K562 (cell line): ENCODE results near the gene CYP17A1. TPM values are rescaled to one million over a fixed set of nuclear protein-coding genes. Genes with fewer than 3 reads are reported as not detected.

ENCODE experiments used
- ATAC-seq: fragments of 200-7000 bp; cut with Tn5 transposase; 3 replicates; pipeline ENCODE4 v1.9.1; 2020; ENCODE audit warnings: moderate library complexity
- BruUV-seq: library from RNA; stranded (reverse); fragments of 400-500 nt; replicated peaks from 2 replicates; lab custom pipeline; 2021; lab: Mats Ljungman, UMichigan
- CTCF ChIA-PET: fragments of 300-600 bp; formaldehyde crosslinking; extraction: SDS; loops from one replicate; lab custom pipeline; 2021; ENCODE audit warnings: low intra/inter-chr PET ratio; lab: Yijun Ruan, JAX
- POLR2A ChIA-PET: fragments of 300-600, 350-650 bp; sonication (Branson Sonifier 250); formaldehyde crosslinking; extraction: SDS; loops from one replicate; lab custom pipeline; 2021; ENCODE audit warnings: antibody characterized with exemption, inconsistent platforms; lab: Yijun Ruan, JAX
- DNase-seq, 4 experiments: peaks; one replicate each; pipeline versions ENCODE4 v3.0.0 to v3.0.0-alpha.2; 2011 to 2018; ENCODE audit warnings: low spot score in 3 of 4, mixed read lengths in 3 of 4; ENCODE audit errors: extremely low read depth in 1 of 4
- FAIRE-seq: peaks from 2 replicates; lab custom pipeline; 2011; peaks lifted over from hg19 to GRCh38; lab: Jason Lieb, UNC
- H2AFZ ChIP-seq: 2 replicates; pipeline ENCODE4 v1.6.0; 2011; ENCODE audit warnings: low read depth, low read length, control low read depth, inconsistent platforms
- H3K27ac ChIP-seq: fragments of 200-600 bp; 3 replicates; pipeline ENCODE4 v1.8.0; 2011; ENCODE audit warnings: low read depth, mild to moderate bottlenecking, control low read depth, inconsistent platforms, low read length, moderate library complexity, mixed read lengths; ENCODE audit errors: extremely low read depth
- H3K27me3 ChIP-seq, 2 experiments: fragments of 300-600 bp in 1 of 2; 2 replicates in 1 of 2; 3 replicates in 1 of 2; pipeline versions ENCODE4 v1.6.0 to v1.8.0; 2011; ENCODE audit warnings: inconsistent platforms in 2 of 2, low read length in 2 of 2, mild to moderate bottlenecking in 1 of 2, mixed read lengths in 1 of 2, moderate library complexity in 1 of 2; ENCODE audit not compliant: control insufficient read depth in 2 of 2, insufficient read depth in 2 of 2
- H3K36me3 ChIP-seq: fragments of 300-600 bp; 3 replicates; pipeline ENCODE4 v1.8.0; 2011; ENCODE audit warnings: mild to moderate bottlenecking, low read length, inconsistent platforms; ENCODE audit not compliant: control insufficient read depth, insufficient read depth
- H3K4me1 ChIP-seq, 2 experiments: fragments of 200-600 bp in 1 of 2; replicated peaks in 1 of 2; 2 replicates in 1 of 2; 3 replicates in 1 of 2; pipeline versions ENCODE4 v1.5.1 to v1.8.0; 2011; ENCODE audit warnings: inconsistent platforms in 2 of 2, low read length in 2 of 2, mild to moderate bottlenecking in 1 of 2, mixed read lengths in 1 of 2, moderate library complexity in 1 of 2; ENCODE audit not compliant: control insufficient read depth in 2 of 2, insufficient read depth in 2 of 2
- H3K4me2 ChIP-seq: 2 replicates; pipeline ENCODE4 v1.6.1; 2011; ENCODE audit warnings: low read length, control low read depth, inconsistent platforms, mixed read lengths; ENCODE audit not compliant: insufficient read depth
- H3K4me3 ChIP-seq: fragments of 200-600 bp; sonication (generic), shearing (Covaris generic); 2 replicates; pipeline ENCODE4 v1.5.1; 2016; ENCODE audit warnings: control low read depth, inconsistent platforms
- H3K79me2 ChIP-seq: fragments of 200-600 bp; 3 replicates; pipeline ENCODE4 v1.8.0; 2011; ENCODE audit warnings: low read length, inconsistent platforms; ENCODE audit not compliant: control insufficient read depth, insufficient read depth
- H3K9ac ChIP-seq, 2 experiments: 2 replicates each; pipeline versions ENCODE4 v1.6.0 to v1.6.1; 2011; ENCODE audit warnings: low read depth in 2 of 2, low read length in 2 of 2, control low read depth in 1 of 2, inconsistent platforms in 1 of 2, mild to moderate bottlenecking in 1 of 2, mixed read lengths in 1 of 2; ENCODE audit not compliant: insufficient read depth in 1 of 2
- H3K9me1 ChIP-seq: one replicate; pipeline ENCODE4 v1.6.0; 2011; ENCODE audit warnings: inconsistent platforms, mild to moderate bottlenecking, low read length, moderate library complexity; ENCODE audit not compliant: control insufficient read depth, insufficient read depth
- H3K9me3 ChIP-seq: replicated peaks from 2 replicates; pipeline ENCODE4 v1.5.1; 2011; ENCODE audit warnings: low read depth, low read length, inconsistent platforms; ENCODE audit not compliant: control insufficient read depth, insufficient read depth
- H4K20me1 ChIP-seq: replicated peaks from 2 replicates; pipeline ENCODE4 v1.6.1; 2011; ENCODE audit warnings: low read length, inconsistent platforms, mixed read lengths; ENCODE audit not compliant: control insufficient read depth, insufficient read depth
- ERF ChIP-seq: fragments of 450-650 bp; formaldehyde crosslinking; IDR thresholded peaks from 2 replicates; pipeline ENCODE4 v1.4.0; 2020; ENCODE audit warnings: mild to moderate bottlenecking, mixed read lengths
- KAT2B ChIP-seq: IDR thresholded peaks from one replicate; pipeline ENCODE4 v1.6.1; 2012; ENCODE audit warnings: low read depth, mild to moderate bottlenecking, control low read depth, inconsistent platforms, low read length, moderate library complexity
- KAT7 ChIP-seq: sonication (generic); formaldehyde crosslinking; IDR thresholded peaks from 2 replicates; pipeline ENCODE4 v1.8.0; 2022; ENCODE audit warnings: missing genetic modification reagents, mild to moderate bottlenecking, borderline replicate concordance
- NFXL1 ChIP-seq: fragments of 450-650 bp; formaldehyde crosslinking; IDR thresholded peaks from 2 replicates; pipeline ENCODE4 v1.4.0; 2021; ENCODE audit warnings: mild to moderate bottlenecking
- PURB ChIP-seq: sonication (generic); formaldehyde crosslinking; IDR thresholded peaks from 2 replicates; pipeline ENCODE4 v1.9.0; 2021; ENCODE audit warnings: low read depth, mild to moderate bottlenecking, missing genetic modification reagents
- ZFX ChIP-seq: sonication (generic); formaldehyde crosslinking; IDR thresholded peaks from 2 replicates; pipeline ENCODE4 v1.8.0; 2022; ENCODE audit warnings: mild to moderate bottlenecking, missing genetic modification reagents, moderate library complexity
- ZNF133 ChIP-seq: fragments of 250-450 bp; sonication (Bioruptor Pico); IDR thresholded peaks from 2 replicates; pipeline ENCODE4 v1.4.0; 2020; ENCODE audit warnings: mild to moderate bottlenecking
- ZNF212 ChIP-seq: fragments of 450-650 bp; formaldehyde crosslinking; IDR thresholded peaks from 2 replicates; pipeline ENCODE4 v1.4.0; 2020; ENCODE audit warnings: mild to moderate bottlenecking
- WGBS: fragments of 100-300 bp; shearing (Covaris generic); methylation state at CpG from one replicate; pipeline ENCODE4 v1.1.6; 2016; ENCODE audit warnings: low coverage, mixed read lengths; ENCODE audit not compliant: insufficient coverage; ENCODE audit errors: missing lambda C conversion rate; 5-methylcytosine and 5-hydroxymethylcytosine counted together
- in situ Hi-C: fragments of 300-500 bp; cut with MboI; formaldehyde crosslinking; loops from 4 replicates; pipeline ENCODE4 v1.15.0; 2018; ENCODE audit warnings: inconsistent platforms, mixed read lengths
- intact Hi-C: fragments of 100-400 bp; cut with micrococcal nuclease; formaldehyde crosslinking; loops from 2 replicates; pipeline ENCODE4 v1.14.2; 2022
- polyA plus RNA-seq, 8 experiments: library from polyadenylated mRNA; depleted of rRNA in 4 of 8; stranded (reverse) in 5 of 8; unstranded in 3 of 8; fragments of >200 nt; fragmentation: Nextera tagmentation in 2 of 8; fragmentation: Illumina TruSeq in 1 of 8; extraction: Ambion mirVana in 2 of 8; extraction: Trizol in 1 of 8; gene quantifications; 2 replicates each; pipeline versions ENCODE4 v1.2.1 to v1.2.3, GENCODE V29; 2011 to 2014; ENCODE audit warnings: inconsistent platforms in 1 of 8, missing spikeins in 1 of 8
- total RNA-seq, 7 experiments: library from RNA; depleted of rRNA in 6 of 7; stranded (reverse); fragments of >200 nt in 6 of 7; fragmentation: Illumina TruSeq in 2 of 7; extraction: Trizol in 2 of 7; gene quantifications; 2 replicates each; pipeline versions ENCODE4 v1.2.1 to v1.2.3, GENCODE V29; 2011 to 2021; ENCODE audit warnings: low replicate concordance in 1 of 7
- TF ChIP-seq, protein P1 (sequence below): fragments of 450-650 bp; IDR thresholded peaks from 2 replicates; pipeline ENCODE4 v1.6.1; 2016; ENCODE audit warnings: missing biosample characterization, missing genetic modification characterization
- TF ChIP-seq, protein P2 (sequence below): fragments of 250-450 bp; sonication (Bioruptor Pico); IDR thresholded peaks from 2 replicates; pipeline ENCODE4 v1.5.0; 2021
- TF ChIP-seq, protein P3 (sequence below): sonication (generic); formaldehyde crosslinking; IDR thresholded peaks from 2 replicates; pipeline ENCODE4 v1.9.0; 2022; ENCODE audit warnings: mild to moderate bottlenecking, missing genetic modification reagents
- TF ChIP-seq, protein P4 (sequence below): fragments of 250-450 bp; sonication (Bioruptor Pico); IDR thresholded peaks from 2 replicates; pipeline ENCODE4 v1.5.0; 2020; ENCODE audit warnings: mild to moderate bottlenecking
- TF ChIP-seq, protein P5 (sequence below): sonication (generic); formaldehyde crosslinking; IDR thresholded peaks from 2 replicates; pipeline ENCODE4 v1.8.0; 2022; ENCODE audit warnings: missing genetic modification reagents, mild to moderate bottlenecking, borderline replicate concordance
- TF ChIP-seq, protein P6 (sequence below): fragments of 250-450 bp; sonication (Bioruptor Pico); IDR thresholded peaks from 2 replicates; pipeline ENCODE4 v1.6.1; 2021; ENCODE audit warnings: mild to moderate bottlenecking

The CYP17A1 gene
- total and polyA plus RNA-seq, 9 of the 15 experiments (the other 6 are each of a cell fraction or from before 2014, with no cell fraction given), result 2.3 TPM; not detected in 8

DNA sequence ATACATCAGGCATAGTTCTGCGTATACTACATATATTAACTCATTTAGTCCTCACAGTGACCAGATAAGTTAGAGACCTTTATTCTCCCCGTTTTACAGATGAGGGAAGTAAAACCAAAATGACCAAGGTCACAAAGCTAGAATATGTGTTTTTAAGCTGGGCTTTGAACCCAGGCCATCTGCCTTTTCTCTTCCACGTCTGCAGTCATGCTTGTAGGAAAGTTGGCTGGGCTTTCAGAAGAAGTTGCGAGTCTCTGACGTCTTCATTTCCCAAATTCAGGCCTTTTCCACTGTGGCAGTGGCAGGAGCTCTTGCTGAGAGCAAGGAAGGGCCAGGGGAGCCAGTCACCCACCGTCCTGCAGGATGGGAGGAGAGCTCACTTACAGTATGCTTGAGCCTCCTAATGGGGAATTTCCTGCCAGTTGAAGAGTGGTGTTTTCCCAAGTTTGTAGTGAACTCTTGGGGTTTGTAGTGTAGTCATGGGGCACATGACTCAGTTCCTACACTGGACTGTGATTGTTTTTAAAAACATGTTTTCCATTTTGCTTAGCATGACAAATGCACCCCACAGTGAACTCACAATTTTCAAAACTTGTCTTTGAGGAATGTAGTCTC lies 34.2 kb downstream of the CYP17A1 start:
- no peak overlapping the region for H2AFZ ChIP-seq
- H3K4me2 ChIP-seq, result no peak overlapping the region
- ATAC-seq (no peak), DNase-seq (no peak), FAIRE-seq (no peak)
- H3K9me1 ChIP-seq, result no peaks in the 10 kb centered on the region
- WGBS, result 72% methylated on average over 6 of the region's 6 CpGs
- POLR2A ChIA-PET, result no interaction called here
- H3K9me3 ChIP-seq, result no peaks in the 10 kb centered on the region
- no peaks in the 10 kb centered on the region for H4K20me1 ChIP-seq
- no peak overlapping the region for H3K4me3 ChIP-seq
- no peak overlapping the region for H3K9ac ChIP-seq
- H3K36me3 ChIP-seq, result peaks cover 24% of the 10 kb centered on the region; the same call in 2 of the 3 replicates
- BruUV-seq, result no TSS peak
- TF ChIP-seq NFXL1 (CRISPR knock-in tag) (no peak), PURB (CRISPR knock-in tag) (no peak), ERF (no peak), ZNF212 (CRISPR knock-in tag) (no peak), KAT7 (CRISPR knock-in tag) (no peak), ZNF133 (CRISPR knock-in tag) (no peak), KAT2B (no peak), ZFX (CRISPR knock-in tag) (no peak)
- TF ChIP-seq, protein P1, sequence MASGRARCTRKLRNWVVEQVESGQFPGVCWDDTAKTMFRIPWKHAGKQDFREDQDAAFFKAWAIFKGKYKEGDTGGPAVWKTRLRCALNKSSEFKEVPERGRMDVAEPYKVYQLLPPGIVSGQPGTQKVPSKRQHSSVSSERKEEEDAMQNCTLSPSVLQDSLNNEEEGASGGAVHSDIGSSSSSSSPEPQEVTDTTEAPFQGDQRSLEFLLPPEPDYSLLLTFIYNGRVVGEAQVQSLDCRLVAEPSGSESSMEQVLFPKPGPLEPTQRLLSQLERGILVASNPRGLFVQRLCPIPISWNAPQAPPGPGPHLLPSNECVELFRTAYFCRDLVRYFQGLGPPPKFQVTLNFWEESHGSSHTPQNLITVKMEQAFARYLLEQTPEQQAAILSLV (tag), result no peak
- TF ChIP-seq, protein P2, sequence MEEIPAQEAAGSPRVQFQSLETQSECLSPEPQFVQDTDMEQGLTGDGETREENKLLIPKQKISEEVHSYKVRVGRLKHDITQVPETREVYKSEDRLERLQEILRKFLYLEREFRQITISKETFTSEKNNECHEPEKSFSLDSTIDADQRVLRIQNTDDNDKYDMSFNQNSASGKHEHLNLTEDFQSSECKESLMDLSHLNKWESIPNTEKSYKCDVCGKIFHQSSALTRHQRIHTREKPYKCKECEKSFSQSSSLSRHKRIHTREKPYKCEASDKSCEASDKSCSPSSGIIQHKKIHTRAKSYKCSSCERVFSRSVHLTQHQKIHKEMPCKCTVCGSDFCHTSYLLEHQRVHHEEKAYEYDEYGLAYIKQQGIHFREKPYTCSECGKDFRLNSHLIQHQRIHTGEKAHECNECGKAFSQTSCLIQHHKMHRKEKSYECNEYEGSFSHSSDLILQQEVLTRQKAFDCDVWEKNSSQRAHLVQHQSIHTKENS (CRISPR knock-in tag), result no peak
- TF ChIP-seq, protein P3, sequence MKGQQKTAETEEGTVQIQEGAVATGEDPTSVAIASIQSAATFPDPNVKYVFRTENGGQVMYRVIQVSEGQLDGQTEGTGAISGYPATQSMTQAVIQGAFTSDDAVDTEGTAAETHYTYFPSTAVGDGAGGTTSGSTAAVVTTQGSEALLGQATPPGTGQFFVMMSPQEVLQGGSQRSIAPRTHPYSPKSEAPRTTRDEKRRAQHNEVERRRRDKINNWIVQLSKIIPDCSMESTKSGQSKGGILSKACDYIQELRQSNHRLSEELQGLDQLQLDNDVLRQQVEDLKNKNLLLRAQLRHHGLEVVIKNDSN (CRISPR knock-in tag), result no peak
- TF ChIP-seq, protein P4, sequence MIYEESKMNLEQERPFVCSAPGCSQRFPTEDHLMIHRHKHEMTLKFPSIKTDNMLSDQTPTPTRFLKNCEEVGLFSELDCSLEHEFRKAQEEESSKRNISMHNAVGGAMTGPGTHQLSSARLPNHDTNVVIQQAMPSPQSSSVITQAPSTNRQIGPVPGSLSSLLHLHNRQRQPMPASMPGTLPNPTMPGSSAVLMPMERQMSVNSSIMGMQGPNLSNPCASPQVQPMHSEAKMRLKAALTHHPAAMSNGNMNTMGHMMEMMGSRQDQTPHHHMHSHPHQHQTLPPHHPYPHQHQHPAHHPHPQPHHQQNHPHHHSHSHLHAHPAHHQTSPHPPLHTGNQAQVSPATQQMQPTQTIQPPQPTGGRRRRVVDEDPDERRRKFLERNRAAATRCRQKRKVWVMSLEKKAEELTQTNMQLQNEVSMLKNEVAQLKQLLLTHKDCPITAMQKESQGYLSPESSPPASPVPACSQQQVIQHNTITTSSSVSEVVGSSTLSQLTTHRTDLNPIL (CRISPR knock-in tag), result no peak
- TF ChIP-seq, protein P5, sequence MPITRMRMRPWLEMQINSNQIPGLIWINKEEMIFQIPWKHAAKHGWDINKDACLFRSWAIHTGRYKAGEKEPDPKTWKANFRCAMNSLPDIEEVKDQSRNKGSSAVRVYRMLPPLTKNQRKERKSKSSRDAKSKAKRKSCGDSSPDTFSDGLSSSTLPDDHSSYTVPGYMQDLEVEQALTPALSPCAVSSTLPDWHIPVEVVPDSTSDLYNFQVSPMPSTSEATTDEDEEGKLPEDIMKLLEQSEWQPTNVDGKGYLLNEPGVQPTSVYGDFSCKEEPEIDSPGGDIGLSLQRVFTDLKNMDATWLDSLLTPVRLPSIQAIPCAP (CRISPR knock-in tag), result no peak
- TF ChIP-seq, protein P6, sequence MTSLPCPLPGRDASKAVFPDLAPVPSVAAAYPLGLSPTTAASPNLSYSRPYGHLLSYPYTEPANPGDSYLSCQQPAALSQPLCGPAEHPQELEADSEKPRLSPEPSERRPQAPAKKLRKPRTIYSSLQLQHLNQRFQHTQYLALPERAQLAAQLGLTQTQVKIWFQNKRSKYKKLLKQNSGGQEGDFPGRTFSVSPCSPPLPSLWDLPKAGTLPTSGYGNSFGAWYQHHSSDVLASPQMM (CRISPR knock-in tag), result no peak
- intact Hi-C loops, result no loop called here
- no peaks in the 10 kb centered on the region for H3K27me3 ChIP-seq
- no peaks in the 10 kb centered on the region; the same call in 2 of the 3 replicates for H3K79me2 ChIP-seq
- in situ Hi-C loops, result no loop called here
- CTCF ChIA-PET, result no interaction called here
- peaks cover 0 to 7% of the 10 kb centered on the region in 2 experiments; a peak in 4 of 5 replicates for H3K4me1 ChIP-seq
- H3K27ac ChIP-seq, result no peak overlapping the region
